GM12878 (cell line): ENCODE data around the gene LRP8. TPM values are rescaled to one million over a fixed set of nuclear protein-coding genes. Genes with fewer than 3 reads are reported as not detected.

ENCODE experiments used
- ATAC-seq: fragments of 200-7000 bp; cut with Tn5 transposase; 3 replicates; pipeline ENCODE4 v1.9.1; 2020; ENCODE audit warnings: mild to moderate bottlenecking, moderate library complexity
- BruUV-seq: library from RNA; stranded (reverse); fragments of 400-500 nt; replicated peaks from 2 replicates; lab custom pipeline; 2021; lab: Mats Ljungman, UMichigan
- CTCF ChIA-PET: fragments of 300-600 bp; sonication (Branson Sonifier 250); formaldehyde crosslinking; extraction: SDS; loops from one replicate; lab custom pipeline; 2021; ENCODE audit warnings: inconsistent platforms; lab: Yijun Ruan, JAX
- POLR2A ChIA-PET: fragments of 350-600 bp; formaldehyde crosslinking; extraction: SDS; loops from one replicate; lab custom pipeline; 2021; ENCODE audit warnings: inconsistent platforms; lab: Charles Lee
- RAD21 ChIA-PET: fragments of 300-600 bp; sonication (Branson Sonifier 250); formaldehyde crosslinking; loops from one replicate; lab custom pipeline; 2023; ENCODE audit warnings: antibody characterized with exemption; ENCODE audit not compliant: unreplicated experiment; lab: Charles Lee
- SMC1A ChIA-PET: fragments of 300-600 bp; sonication (Branson Sonifier 250); formaldehyde crosslinking; loops from one replicate; lab custom pipeline; 2023; ENCODE audit not compliant: unreplicated experiment, uncharacterized antibody; lab: Charles Lee
- DNase-seq: peaks from one replicate; pipeline ENCODE4 v3.0.0-alpha.2; 2011; ENCODE audit warnings: low read depth, low spot score
- FAIRE-seq: peaks from 3 replicates; lab custom pipeline; 2011; peaks lifted over from hg19 to GRCh38; lab: Jason Lieb, UNC
- H2AFZ ChIP-seq: 2 replicates; pipeline ENCODE4 v1.6.0; 2011; ENCODE audit warnings: low read depth, low read length, control low read depth; ENCODE audit not compliant: control insufficient read depth
- H3K27ac ChIP-seq: 2 replicates; pipeline ENCODE4 v1.5.1; 2011; ENCODE audit warnings: control low read depth; ENCODE audit not compliant: control insufficient read depth, insufficient read depth
- H3K27me3 ChIP-seq, 2 experiments: replicated peaks in 1 of 2; 2 replicates each; pipeline versions ENCODE4 v1.6.0 to v1.6.1; 2011; ENCODE audit warnings: low read length in 1 of 2; ENCODE audit not compliant: control insufficient read depth in 2 of 2, insufficient read depth in 2 of 2
- H3K36me3 ChIP-seq, 2 experiments: 2 replicates each; pipeline ENCODE4 v1.5.1; 2011; ENCODE audit warnings: low read length in 1 of 2; ENCODE audit not compliant: control insufficient read depth in 2 of 2, insufficient read depth in 2 of 2
- H3K4me1 ChIP-seq: 2 replicates; pipeline ENCODE4 v1.6.1; 2011; ENCODE audit warnings: mild to moderate bottlenecking, low read length, moderate library complexity, mixed read lengths; ENCODE audit not compliant: control insufficient read depth, insufficient read depth
- H3K4me2 ChIP-seq: 2 replicates; pipeline ENCODE4 v1.6.0; 2011; ENCODE audit warnings: control low read depth; ENCODE audit not compliant: control insufficient read depth, insufficient read depth
- H3K4me3 ChIP-seq: fragments of 200-600 bp; sonication (generic); 2 replicates; pipeline ENCODE4 v1.5.1; 2016
- H3K79me2 ChIP-seq: 2 replicates; pipeline ENCODE4 v1.6.0; 2011; ENCODE audit warnings: low read length; ENCODE audit not compliant: control insufficient read depth, insufficient read depth
- H3K9ac ChIP-seq: 2 replicates; pipeline ENCODE4 v1.8.0; 2011; ENCODE audit warnings: low read length, control low read depth, mixed read lengths; ENCODE audit not compliant: control insufficient read depth, insufficient read depth
- H3K9me3 ChIP-seq: replicated peaks from 3 replicates; pipeline ENCODE4 v1.5.1; 2011; ENCODE audit warnings: mild to moderate bottlenecking, low read length; ENCODE audit not compliant: control insufficient read depth, insufficient read depth
- H4K20me1 ChIP-seq: 2 replicates; pipeline ENCODE4 v1.6.0; 2011; ENCODE audit not compliant: control insufficient read depth, insufficient read depth
- BRCA1 ChIP-seq: IDR thresholded peaks from 2 replicates; pipeline ENCODE4 v1.6.1; 2011; ENCODE audit warnings: low read depth, low read length, improper control_type of control experiment
- EZH2 ChIP-seq: IDR thresholded peaks from 2 replicates; pipeline ENCODE4 v1.6.1; 2012; ENCODE audit warnings: low read depth, mild to moderate bottlenecking, control low read depth, inconsistent platforms, low read length, borderline replicate concordance; ENCODE audit not compliant: control insufficient read depth
- GABPA ChIP-seq: IDR thresholded peaks from 2 replicates; pipeline ENCODE4 v1.6.1; 2014; ENCODE audit warnings: antibody characterized with exemption, low read depth, mild to moderate bottlenecking, inconsistent platforms
- HDGF ChIP-seq: fragments of 450-650 bp; IDR thresholded peaks from 2 replicates; pipeline ENCODE4 v1.6.1; 2016; ENCODE audit warnings: antibody characterized with exemption
- MXI1 ChIP-seq: fragments of 150-350 bp; IDR thresholded peaks from 2 replicates; pipeline ENCODE4 v1.6.1; 2011; ENCODE audit warnings: low read depth, mild to moderate bottlenecking, inconsistent platforms, low read length, improper control_type of control experiment
- PAX5 ChIP-seq: IDR thresholded peaks from 2 replicates; pipeline ENCODE4 v1.6.1; 2011; ENCODE audit warnings: low read depth, low read length, borderline replicate concordance
- SIX5 ChIP-seq: IDR thresholded peaks from 2 replicates; pipeline ENCODE4 v1.6.1; 2011; ENCODE audit warnings: mild to moderate bottlenecking, low read depth, low read length, moderate library complexity; ENCODE audit not compliant: severe bottlenecking
- WGBS: methylation state at CpG from one replicate; pipeline ENCODE4 v1.1.6; 2016; ENCODE audit warnings: low lambda C conversion rate; ENCODE audit not compliant: insufficient replicate concordance, insufficient coverage; ENCODE audit errors: missing lambda C conversion rate; 5-methylcytosine and 5-hydroxymethylcytosine counted together
- in situ Hi-C: fragments of 300-500 bp; cut with MboI; formaldehyde crosslinking; loops from 9 replicates; pipeline ENCODE4 v1.14.3; 2018; ENCODE audit warnings: mixed read lengths
- intact Hi-C: fragments of 100-400 bp; cut with micrococcal nuclease; formaldehyde crosslinking; loops from one replicate; pipeline ENCODE4 v1.14.2; 2022; ENCODE audit not compliant: unreplicated experiment
- polyA plus RNA-seq, 11 experiments: library from polyadenylated mRNA; depleted of rRNA in 4 of 11; unstranded in 6 of 11; stranded (reverse) in 5 of 11; fragments of >200 nt; fragmentation: Nextera tagmentation in 4 of 11; fragmentation: Illumina TruSeq in 1 of 11; extraction: Ambion mirVana in 4 of 11; extraction: Trizol in 1 of 11; gene quantifications; 1 replicate in 1 of 11; 2 replicates in 10 of 11; pipeline versions ENCODE4 v1.2.1 to v1.2.3, GENCODE V29; 2011 to 2016; ENCODE audit warnings: inconsistent platforms in 2 of 11, missing spikeins in 2 of 11, low read depth in 1 of 11
- total RNA-seq, 4 experiments: library from RNA; depleted of rRNA in 3 of 4; stranded (reverse); fragments of >200 nt in 3 of 4; fragmentation: Illumina TruSeq in 1 of 4; extraction: Trizol in 1 of 4; gene quantifications; 2 replicates each; pipeline versions ENCODE4 v1.2.1 to v1.2.3, GENCODE V29; 2013 to 2021

LRP8 gene
- total and polyA plus RNA-seq, 10 of the 15 experiments (the other 5 are each of a cell fraction or from before 2014, with no cell fraction given): 2.8 to 40.5 (median 22.3) TPM

DNA sequence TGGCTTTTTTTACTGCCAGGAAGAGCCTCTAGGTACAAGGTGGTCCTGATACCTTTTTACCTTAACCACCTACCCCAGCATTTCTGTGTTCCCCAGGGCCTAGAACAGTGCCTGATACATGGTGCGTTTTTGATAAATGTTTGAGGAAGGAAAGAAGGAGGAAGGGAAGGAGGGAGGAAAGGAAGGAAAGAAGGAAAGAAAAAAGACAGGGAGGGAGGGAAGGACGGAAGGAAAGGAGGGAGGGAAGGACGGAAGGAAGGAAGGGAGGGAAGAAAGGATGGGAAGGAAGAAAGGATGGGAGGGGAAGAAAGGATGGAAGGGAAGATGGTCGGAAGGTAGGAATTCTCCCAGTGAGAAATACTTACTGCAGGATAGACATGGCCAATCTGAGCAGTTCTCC lies 77.5 kb downstream of the LRP8 start:
- H3K4me2 ChIP-seq: no peak overlapping the region
- H3K27ac ChIP-seq: no peak overlapping the region
- ChIA-PET CTCF (no interaction called here), POLR2A (interaction anchor here (0.6 kb wide), 1 partner anchor 229 kb away, joined by 3 read pairs; no protein-coding TSS in a partner anchor), SMC1A (no interaction called here), RAD21 (no interaction called here)
- no peaks in the 10 kb centered on the region for H4K20me1 ChIP-seq
- in situ Hi-C loops: no loop called here
- no peaks in the 10 kb centered on the region for H3K9me3 ChIP-seq
- H3K4me1 ChIP-seq: peaks cover 8% of the 10 kb centered on the region
- no peak overlapping the region for H2AFZ ChIP-seq
- no peak overlapping the region for H3K4me3 ChIP-seq
- no TSS peak for BruUV-seq
- no peak for TF ChIP-seq EZH2
- intact Hi-C loops: no loop called here
- H3K36me3 ChIP-seq: peaks cover 18 to 27% of the 10 kb centered on the region in 2 experiments
- no peaks in the 10 kb centered on the region for H3K27me3 ChIP-seq
- ATAC-seq (no peak), DNase-seq (no peak), FAIRE-seq (no peak)
- H3K79me2 ChIP-seq: no peaks in the 10 kb centered on the region
- no peak overlapping the region for H3K9ac ChIP-seq
- 74% methylated on average over 4 of the region's 4 CpGs for WGBS

DNA sequence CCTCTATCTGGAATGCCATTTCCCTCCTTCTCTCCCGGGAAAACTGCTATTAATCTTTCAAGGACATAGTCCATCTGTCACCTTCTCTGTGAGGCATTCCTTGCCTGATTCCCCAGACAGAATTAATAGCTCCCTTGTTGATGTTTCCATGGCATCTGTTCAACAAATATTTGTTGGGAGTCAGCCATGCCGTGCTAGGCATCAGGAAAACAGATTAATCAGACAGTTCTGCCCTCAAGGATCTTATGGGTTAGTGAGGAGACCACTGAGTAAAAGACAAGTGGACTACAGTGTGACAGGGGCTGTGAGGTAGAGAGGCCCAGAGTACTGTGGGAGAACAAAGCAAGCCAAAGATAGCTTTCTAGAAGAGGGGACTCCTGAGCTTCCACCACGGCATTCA lies 78.2 kb downstream of the LRP8 start:
- Histone ChIP-seq H3K9ac (no peak overlapping the region), H3K27ac (no peak overlapping the region), H3K4me2 (no peak overlapping the region), H3K4me3 (no peak overlapping the region), H3K36me3 (peaks cover 15 to 27% of the 10 kb centered on the region in 2 experiments), H3K4me1 (peaks cover 8% of the 10 kb centered on the region), H3K9me3 (no peaks in the 10 kb centered on the region), H3K79me2 (no peaks in the 10 kb centered on the region), H3K27me3 (no peaks in the 10 kb centered on the region), H2AFZ (no peak overlapping the region), H4K20me1 (no peaks in the 10 kb centered on the region)
- BruUV-seq: no TSS peak
- WGBS: 80% methylated on average over 3 of the region's 3 CpGs
- CTCF ChIA-PET: no interaction called here
- DNase-seq (no peak), FAIRE-seq (no peak)
- RAD21 ChIA-PET: interaction anchor here (0.6 kb wide), 1 partner anchor 30 kb away, joined by 3 read pairs; no protein-coding TSS in a partner anchor
- POLR2A ChIA-PET: no interaction called here
- intact Hi-C loops: no loop called here
- SMC1A ChIA-PET: no interaction called here
- TF ChIP-seq MXI1 (no peak), HDGF (no peak), BRCA1 (no peak), GABPA (no peak), PAX5 (no peak), SIX5 (no peak)
- TF ChIP-seq, all 136 proteins: peak for 0
- in situ Hi-C loops: no loop called here
- ATAC-seq: no peak
